Activated CD4-positive, alpha-beta memory T cell treated with anti-CD3 and anti-CD28 coated beads for 36 hours (primary cell): ENCODE measurements around the gene PPFIBP1. TPM values are rescaled to one million over a fixed set of nuclear protein-coding genes. Genes with fewer than 3 reads are reported as not detected.
"Not testable (repeated sequence)": the region's sequence is repeated elsewhere in the genome, so short reads cannot be mapped to it uniquely, and the experiment has no call there.

Source experiments
- CTCF ChIA-PET: fragments of 350-600 bp; sonication (Branson Sonifier 250); formaldehyde crosslinking; loops from one replicate; lab custom pipeline; 2021; ENCODE audit warnings: antibody characterized with exemption, inconsistent platforms; lab: Charles Lee
- POLR2A ChIA-PET: fragments of 350-600 bp; sonication (Branson Sonifier 250); formaldehyde crosslinking; loops from one replicate; lab custom pipeline; 2021; ENCODE audit warnings: antibody characterized with exemption; lab: Charles Lee
- DNase-seq: peaks from one replicate; pipeline ENCODE4 v3.0.0-alpha.2; 2020
- H3K27ac Mint-ChIP-seq: one replicate; pipeline ENCODE4 v1.8.0; 2021; ENCODE audit warnings: mixed read lengths
- H3K27me3 Mint-ChIP-seq: one replicate; pipeline ENCODE4 v1.8.0; 2021; ENCODE audit warnings: mixed read lengths
- H3K36me3 Mint-ChIP-seq: one replicate; pipeline ENCODE4 v1.8.0; 2021; ENCODE audit warnings: mixed read lengths
- H3K4me1 Mint-ChIP-seq: one replicate; pipeline ENCODE4 v1.8.0; 2021; ENCODE audit warnings: low read depth, mixed read lengths
- H3K4me3 Mint-ChIP-seq: one replicate; pipeline ENCODE4 v1.8.0; 2021; ENCODE audit warnings: mild to moderate bottlenecking, mixed read lengths
- H3K9me3 Mint-ChIP-seq: one replicate; pipeline ENCODE4 v1.8.0; 2021; ENCODE audit warnings: mixed read lengths
- intact Hi-C: fragments of 100-400 bp; cut with micrococcal nuclease; formaldehyde crosslinking; loops from one replicate; pipeline ENCODE4 v1.15.1; 2023
- total RNA-seq, 2 experiments: library from RNA; stranded (reverse); gene quantifications; one replicate each; pipeline ENCODE4 v1.2.3, GENCODE V29; 2021

PPFIBP1 gene
- total RNA-seq, 2 experiments from 2014 or later, result 14.1 to 14.9 TPM

- Mint-ChIP-seq H3K36me3 (no peaks in the 10 kb centered on the region), H3K27me3 (no peaks in the 10 kb centered on the region), H3K4me1 (peaks cover 14% of the 10 kb centered on the region), H3K27ac (no peak overlapping the region), H3K4me3 (no peak overlapping the region), H3K9me3 (no peaks in the 10 kb centered on the region)
- POLR2A ChIA-PET, result no interaction called here
- intact Hi-C loops, result no loop called here
- CTCF ChIA-PET, result interaction anchor here (1.2 kb wide), 1 partner anchor 153 kb away, joined by 4 read pairs; no protein-coding TSS in a partner anchor
- DNase-seq, result no peak
These were observed 64.8 kb downstream of the PPFIBP1 start for GRCh38 chr12:27588776-27589175.

GRCh38 chr12:27589419-27589818 lies 65.4 kb downstream of the PPFIBP1 start:
- POLR2A ChIA-PET, result no interaction called here
- DNase-seq, result no peak
- Mint-ChIP-seq H3K4me1 (peaks cover 14% of the 10 kb centered on the region), H3K4me3 (no peak overlapping the region), H3K27ac (no peak overlapping the region), H3K9me3 (no peaks in the 10 kb centered on the region), H3K36me3 (no peaks in the 10 kb centered on the region), H3K27me3 (no peaks in the 10 kb centered on the region)
- intact Hi-C loops, result no loop called here
- CTCF ChIA-PET, result interaction anchor here (1.2 kb wide), 1 partner anchor 154 kb away, joined by 4 read pairs; no protein-coding TSS in a partner anchor

- CTCF ChIA-PET, H3K27ac Mint-ChIP-seq: not testable (repeated sequence)
- H3K4me1 Mint-ChIP-seq, result peaks cover 14% of the 10 kb centered on the region
These were observed 67.7 kb downstream of the PPFIBP1 start for GRCh38 chr12:27591698-27592097.

GRCh38 chr12:27592548-27592947 lies 68.5 kb downstream of the PPFIBP1 start:
- Mint-ChIP-seq H3K36me3 (no peaks in the 10 kb centered on the region), H3K27me3 (no peaks in the 10 kb centered on the region), H3K9me3 (no peaks in the 10 kb centered on the region), H3K4me3 (no peak overlapping the region), H3K4me1 (peaks cover 14% of the 10 kb centered on the region), H3K27ac (no peak overlapping the region)
- DNase-seq, result peak; percentile 14
- ChIA-PET POLR2A (no interaction called here), CTCF (no interaction called here)
- intact Hi-C loops, result no loop called here

More at GRCh38 chr12:27591698-27592097, 67.7 kb downstream of the PPFIBP1 start:
- DNase-seq, POLR2A ChIA-PET, intact Hi-C loops, H3K4me3 Mint-ChIP-seq, H3K36me3 Mint-ChIP-seq, H3K27me3 Mint-ChIP-seq, H3K9me3 Mint-ChIP-seq: not testable (repeated sequence)

- CTCF ChIA-PET, result no interaction called here
- intact Hi-C loops, result no loop called here
- H3K27ac Mint-ChIP-seq, result no peak overlapping the region
These were observed 69.3 kb downstream of the PPFIBP1 start for GRCh38 chr12:27593266-27593665.

GRCh38 chr12:27595231-27595642 lies 71.2 kb downstream of the PPFIBP1 start:
- Mint-ChIP-seq H3K4me3 (no peak overlapping the region), H3K27ac (no peak overlapping the region)
- POLR2A ChIA-PET, result no interaction called here

More at GRCh38 chr12:27593266-27593665, 69.3 kb downstream of the PPFIBP1 start:
- peaks cover 6% of the 10 kb centered on the region for H3K4me1 Mint-ChIP-seq
- H3K4me3 Mint-ChIP-seq, result no peak overlapping the region
- H3K27me3 Mint-ChIP-seq, result no peaks in the 10 kb centered on the region
- DNase-seq, result no peak
- H3K36me3 Mint-ChIP-seq, result peaks cover 3% of the 10 kb centered on the region
- POLR2A ChIA-PET, result no interaction called here
- peaks cover 3% of the 10 kb centered on the region for H3K9me3 Mint-ChIP-seq

GRCh38 chr12:27598866-27599265 lies 74.9 kb downstream of the PPFIBP1 start:
- H3K4me3 Mint-ChIP-seq, H3K36me3 Mint-ChIP-seq, H3K27me3 Mint-ChIP-seq, intact Hi-C loops, H3K4me1 Mint-ChIP-seq, H3K27ac Mint-ChIP-seq, DNase-seq, POLR2A ChIA-PET, H3K9me3 Mint-ChIP-seq: not testable (repeated sequence)
- CTCF ChIA-PET, result interaction anchor here (1.2 kb wide), 1 partner anchor 168 kb away, joined by 3 read pairs; no protein-coding TSS in a partner anchor

More at GRCh38 chr12:27595231-27595642, 71.2 kb downstream of the PPFIBP1 start:
- CTCF ChIA-PET, result no interaction called here
- no peaks in the 10 kb centered on the region for H3K4me1 Mint-ChIP-seq
- peaks cover 6% of the 10 kb centered on the region for H3K9me3 Mint-ChIP-seq
- intact Hi-C loops, result no loop called here
- H3K36me3 Mint-ChIP-seq, result peaks cover 4% of the 10 kb centered on the region
- DNase-seq, result no peak
- no peaks in the 10 kb centered on the region for H3K27me3 Mint-ChIP-seq

GRCh38 chr12:27601056-27601828 lies 77.2 kb downstream of the PPFIBP1 start:
- CTCF ChIA-PET, DNase-seq, H3K36me3 Mint-ChIP-seq, H3K27me3 Mint-ChIP-seq, POLR2A ChIA-PET, H3K4me3 Mint-ChIP-seq, H3K9me3 Mint-ChIP-seq, intact Hi-C loops, H3K27ac Mint-ChIP-seq, H3K4me1 Mint-ChIP-seq: not testable (repeated sequence)

- intact Hi-C loops, result no loop called here
- H3K27me3 Mint-ChIP-seq, result no peaks in the 10 kb centered on the region
- H3K4me3 Mint-ChIP-seq, result no peak overlapping the region
- POLR2A ChIA-PET, result no interaction called here
- CTCF ChIA-PET, result no interaction called here
- H3K36me3 Mint-ChIP-seq, result peaks cover 4% of the 10 kb centered on the region
- DNase-seq, result no peak
- H3K4me1 Mint-ChIP-seq, result no peaks in the 10 kb centered on the region
- no peak overlapping the region for H3K27ac Mint-ChIP-seq
- peaks cover 7% of the 10 kb centered on the region for H3K9me3 Mint-ChIP-seq
These were observed 78.5 kb downstream of the PPFIBP1 start for GRCh38 chr12:27602516-27602915.

GRCh38 chr12:27604431-27604830 lies 80.4 kb downstream of the PPFIBP1 start:
- intact Hi-C loops, result no loop called here
- Mint-ChIP-seq H3K27me3 (no peaks in the 10 kb centered on the region), H3K4me3 (no peak overlapping the region), H3K4me1 (no peaks in the 10 kb centered on the region), H3K27ac (no peak overlapping the region), H3K36me3 (no peaks in the 10 kb centered on the region), H3K9me3 (peaks cover 2% of the 10 kb centered on the region)
- CTCF ChIA-PET, result no interaction called here
- POLR2A ChIA-PET, result no interaction called here
- no peak for DNase-seq

GRCh38 chr12:27606986-27607385 lies 83.0 kb downstream of the PPFIBP1 start:
- CTCF ChIA-PET, result no interaction called here
- intact Hi-C loops, result no loop called here
- Mint-ChIP-seq H3K4me1 (no peaks in the 10 kb centered on the region), H3K36me3 (no peaks in the 10 kb centered on the region), H3K4me3 (no peak overlapping the region), H3K27me3 (no peaks in the 10 kb centered on the region), H3K27ac (no peak overlapping the region), H3K9me3 (peaks cover 2% of the 10 kb centered on the region)
- DNase-seq, result no peak
- POLR2A ChIA-PET, result no interaction called here

- no peaks in the 10 kb centered on the region for H3K4me1 Mint-ChIP-seq
- intact Hi-C loops, result no loop called here
- H3K27ac Mint-ChIP-seq, result no peak overlapping the region
- ChIA-PET CTCF (no interaction called here), POLR2A (no interaction called here)
- no peaks in the 10 kb centered on the region for H3K36me3 Mint-ChIP-seq
- no peaks in the 10 kb centered on the region for H3K27me3 Mint-ChIP-seq
- peaks cover 2% of the 10 kb centered on the region for H3K9me3 Mint-ChIP-seq
- no peak for DNase-seq
- no peak overlapping the region for H3K4me3 Mint-ChIP-seq
These were observed 83.6 kb downstream of the PPFIBP1 start for GRCh38 chr12:27607591-27607990.

- Mint-ChIP-seq H3K27ac (no peak overlapping the region), H3K9me3 (peaks cover 2% of the 10 kb centered on the region), H3K36me3 (no peaks in the 10 kb centered on the region), H3K4me1 (no peaks in the 10 kb centered on the region), H3K4me3 (no peak overlapping the region), H3K27me3 (no peaks in the 10 kb centered on the region)
- ChIA-PET CTCF (no interaction called here), POLR2A (no interaction called here)
- DNase-seq, result no peak
- intact Hi-C loops, result no loop called here
These were observed 84.9 kb downstream of the PPFIBP1 start for GRCh38 chr12:27608890-27609289.
